Ovary (tissue), 9 donors: ENCODE measurements around the gene PDE4D. TPM values are rescaled to one million over a fixed set of nuclear protein-coding genes. Genes with fewer than 3 reads are reported as not detected.

Experiments used
- DNase-seq, 5 donors: peaks; one replicate each; pipeline ENCODE4 v3.0.0-alpha.2; 2019 to 2020
- H3K27ac ChIP-seq, 2 donors: fragments of 200-600 bp; one replicate each; pipeline versions ENCODE4 v1.5.1 to v1.8.0; 2019 to 2022
- H3K27me3 ChIP-seq: fragments of 200-600 bp; one replicate; pipeline ENCODE4 v1.8.0; 2022
- H3K36me3 ChIP-seq: fragments of 200-600 bp; sonication (generic); one replicate; pipeline ENCODE4 v1.5.1; 2019
- H3K4me1 ChIP-seq: one replicate; pipeline ENCODE4 v1.8.1; 2013; ENCODE audit warnings: mild to moderate bottlenecking, moderate library complexity; ENCODE audit not compliant: insufficient read depth
- H3K4me3 ChIP-seq: fragments of 200-600 bp; sonication (generic); one replicate; pipeline ENCODE4 v1.5.1; 2017
- H3K9me3 ChIP-seq, 2 donors: fragments of 200-600 bp in 1 of 2; sonication (generic) in 1 of 2; one replicate each; pipeline versions ENCODE4 v1.5.1 to v1.8.1; 2013 to 2019; ENCODE audit warnings: mild to moderate bottlenecking in 1 of 2, moderate library complexity in 1 of 2
- CTCF ChIP-seq, 3 donors: fragments of 450-650 bp in 2 of 3; fragments of 200-600 bp in 1 of 3; IDR thresholded peaks; one replicate each; pipeline versions ENCODE4 v1.5.1 to v1.8.0; 2016 to 2022; ENCODE audit warnings: antibody characterized with exemption in 3 of 3, mild to moderate bottlenecking in 1 of 3
- EP300 ChIP-seq: sonication (generic); formaldehyde crosslinking; IDR thresholded peaks from one replicate; pipeline ENCODE4 v1.6.1; 2017; ENCODE audit warnings: antibody characterized with exemption
- POLR2A ChIP-seq: fragments of 450-650 bp; IDR thresholded peaks from one replicate; pipeline ENCODE4 v1.6.1; 2017; ENCODE audit warnings: antibody characterized with exemption, mild to moderate bottlenecking, moderate library complexity
- WGBS, 3 donors: extraction: QIAGEN DNeasy Blood & Tissue Kit in 1 of 3; methylation state at CpG; one replicate each; pipeline versions ENCODE4 v1.1.5 to v1.1.7; 2013 to 2017; 5-methylcytosine and 5-hydroxymethylcytosine counted together
- intact Hi-C, 4 donors: fragments of 100-400 bp; cut with DNase I; formaldehyde crosslinking; loops; one replicate each; pipeline versions ENCODE4 v1.11.0 to v1.15.1; 2022 to 2023
- polyA plus RNA-seq, 2 donors: library from polyadenylated mRNA; stranded (reverse); fragments of 200-250 nt in 1 of 2; fragments of 350-450 nt in 1 of 2; fragmentation: Illumina TruSeq in 1 of 2; extraction: RNeasy Lipid Tissue Mini Kit (QIAGEN cat#74804) in 1 of 2; gene quantifications; one replicate each; pipeline ENCODE4 v1.2.3, GENCODE V29; 2013 to 2014
- total RNA-seq, 7 donors: library from RNA; depleted of rRNA in 2 of 7; stranded (reverse); fragments of >200 nt in 2 of 7; fragmentation: NEBNext Ultra II Directional in 3 of 7; extraction: Animal tissue kit (Norgen Biotek cat#: 25700) in 3 of 7; gene quantifications; one replicate each; pipeline versions ENCODE4 v1.1.0 to v1.2.4, GENCODE V29; 2016 to 2023
- donor health status: DM: no; HTN: no; CAD: no; lungs with moderate emphysema.
- donor health status: DM: no; HTN: no; CAD: no.
- donor health status: Bipolar disorder and iron deficiency.
- donor health status: DM: yes; HTN: yes; CAD: no.
- donor health status: DM: no; HTN: no; CAD: no.
- donor health status: DM: yes; HTN: yes; CAD: no.

The PDE4D gene
- total and polyA plus RNA-seq, 9 donors: 1.3 to 67.6 (median 8.4) TPM

DNA sequence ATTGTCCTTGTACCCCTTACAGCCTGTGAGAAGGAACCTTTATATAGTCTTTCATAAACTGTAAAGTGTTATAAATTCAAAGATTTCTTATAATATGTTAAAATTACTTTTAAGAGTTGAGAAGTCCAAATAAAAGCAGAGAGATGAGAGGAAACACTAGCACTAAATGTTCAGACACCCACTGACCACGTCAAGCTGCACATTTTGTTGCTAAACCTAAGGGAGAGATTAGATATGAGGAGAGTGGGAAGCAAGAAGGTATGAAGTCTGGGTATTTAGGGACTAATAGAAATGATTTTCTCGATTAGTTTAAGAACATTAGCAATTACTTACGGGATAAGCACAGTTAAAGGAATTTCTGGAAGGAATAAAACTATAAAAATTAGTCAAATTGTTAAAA, 803.8 kb downstream of the PDE4D start:
- H3K4me1 ChIP-seq: no peaks in the 10 kb centered on the region
- H3K4me3 ChIP-seq: no peak overlapping the region
- no peaks in the 10 kb centered on the region for H3K36me3 ChIP-seq
- TF ChIP-seq CTCF (IDR thresholded peaks at IDR 0.05) (no peak), POLR2A (no peak), EP300 (no peak)
- H3K9me3 ChIP-seq: no peaks in the 10 kb centered on the region
- intact Hi-C loops: no loop called here
- H3K27ac ChIP-seq: no peak overlapping the region
- no peak for DNase-seq
- WGBS, 3 donors: 34 to 36% (median 35%) methylated on average over 3 of the region's 3 CpGs
- H3K27me3 ChIP-seq: no peaks in the 10 kb centered on the region

DNA sequence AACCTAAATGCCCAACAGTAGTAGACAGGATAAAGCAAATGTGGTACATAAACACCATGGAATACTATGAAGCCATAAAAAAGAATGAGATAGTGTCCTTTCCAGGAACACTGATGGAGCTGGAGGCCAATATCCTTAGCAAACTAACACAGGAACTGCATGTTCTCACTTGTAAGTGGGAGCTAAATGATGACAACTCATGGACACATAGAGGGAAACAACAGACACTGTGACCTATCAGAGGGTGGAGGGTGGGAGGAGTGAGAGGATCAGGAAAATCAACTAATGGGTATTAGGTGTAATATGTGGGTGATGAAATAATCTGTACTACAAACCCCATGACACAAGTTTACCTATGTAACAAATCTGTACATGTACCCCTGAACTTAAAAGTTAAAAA, 805.0 kb downstream of the PDE4D start:
- intact Hi-C loops: no loop called here
- H3K4me1 ChIP-seq: no peaks in the 10 kb centered on the region

GRCh38 chr5:59086024-59086423, 807.5 kb downstream of the PDE4D start:
- no peak overlapping the region for H3K4me3 ChIP-seq
- TF ChIP-seq POLR2A (no peak), CTCF (IDR thresholded peaks at IDR 0.05) (no peak), EP300 (no peak)
- no peaks in the 10 kb centered on the region for H3K36me3 ChIP-seq
- intact Hi-C loops: no loop called here
- no peaks in the 10 kb centered on the region for H3K9me3 ChIP-seq
- H3K4me1 ChIP-seq: no peaks in the 10 kb centered on the region
- DNase-seq: no peak
- no peaks in the 10 kb centered on the region for H3K27me3 ChIP-seq
- 67 to 70% (median 67%) methylated on average over 1 of the region's 1 CpG for WGBS, 3 donors
- no peak overlapping the region for H3K27ac ChIP-seq

More for the DNA sequence above, 805.0 kb downstream of the PDE4D start:
- Histone ChIP-seq H3K27me3 (no peaks in the 10 kb centered on the region), H3K27ac (no peak overlapping the region), H3K4me3 (no peak overlapping the region), H3K36me3 (no peaks in the 10 kb centered on the region), H3K9me3 (no peaks in the 10 kb centered on the region)
- TF ChIP-seq POLR2A (no peak), CTCF (IDR thresholded peaks at IDR 0.05) (no peak), EP300 (no peak)
- DNase-seq: no peak

- Histone ChIP-seq H3K9me3 (no peaks in the 10 kb centered on the region), H3K4me3 (no peak overlapping the region), H3K36me3 (no peaks in the 10 kb centered on the region), H3K4me1 (no peaks in the 10 kb centered on the region), H3K27ac (no peak overlapping the region), H3K27me3 (no peaks in the 10 kb centered on the region)
- DNase-seq: no peak
- no peak for TF ChIP-seq POLR2A
- no peak for TF ChIP-seq EP300
- TF ChIP-seq CTCF (IDR thresholded peaks at IDR 0.05): no peak
- WGBS, 3 donors: 88 to 97% (median 96%) methylated on average over 1 of the region's 1 CpG
- intact Hi-C loops: no loop called here
Observed at GRCh38 chr5:59081693-59082092, 811.8 kb downstream of the PDE4D start.
